ENCODE measurements around the gene NPC1. TPM values are rescaled to one million over a fixed set of nuclear protein-coding genes. Genes with fewer than 3 reads are reported as not detected.

The NPC1 gene
- total and polyA plus RNA-seq, 3 donors from 2014 or later, result 36.8 to 83.2 (median 66.8) TPM

DNA sequence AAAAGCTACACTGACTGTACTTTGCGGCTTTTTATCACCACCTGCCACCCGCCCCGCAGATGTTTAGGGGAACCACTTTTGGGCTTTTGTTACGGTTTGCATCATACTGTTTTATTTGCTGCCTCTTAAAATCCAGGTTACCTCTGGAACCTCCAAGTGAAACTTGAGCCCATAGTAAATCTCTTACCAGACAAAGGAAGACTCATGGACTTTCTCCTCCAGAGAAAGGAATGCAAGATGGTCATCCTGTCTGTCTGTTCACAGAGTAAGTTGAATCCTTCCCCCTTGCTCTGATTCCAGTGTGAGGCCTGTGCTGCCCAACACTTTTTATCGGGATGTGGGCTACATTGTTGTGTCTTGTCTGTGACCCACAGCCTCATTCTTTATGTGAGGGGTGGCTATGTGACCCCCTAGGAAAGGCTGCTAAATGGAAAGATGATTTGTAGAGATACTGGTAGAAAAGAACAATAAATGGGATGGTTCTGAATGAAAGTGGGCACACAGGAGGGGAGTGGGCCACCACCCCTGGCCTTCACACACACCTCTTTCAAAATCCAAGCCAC is 59.7 kb downstream of the NPC1 start:
- WGBS, 2 donors, result 85 to 87% methylated on average over 5 of the region's 5 CpGs
- Histone ChIP-seq H3K9me3 (no peaks in the 10 kb centered on the region), H3K27me3 (no peaks in the 10 kb centered on the region), H3K36me3 (ENCODE audit: low read depth, missing control alignments) (peaks cover 3% of the 10 kb centered on the region), H3K4me3 (no peak overlapping the region), H3K4me1 (no peaks in the 10 kb centered on the region), H3K27ac (no peak overlapping the region)
- TF ChIP-seq, protein P1, sequence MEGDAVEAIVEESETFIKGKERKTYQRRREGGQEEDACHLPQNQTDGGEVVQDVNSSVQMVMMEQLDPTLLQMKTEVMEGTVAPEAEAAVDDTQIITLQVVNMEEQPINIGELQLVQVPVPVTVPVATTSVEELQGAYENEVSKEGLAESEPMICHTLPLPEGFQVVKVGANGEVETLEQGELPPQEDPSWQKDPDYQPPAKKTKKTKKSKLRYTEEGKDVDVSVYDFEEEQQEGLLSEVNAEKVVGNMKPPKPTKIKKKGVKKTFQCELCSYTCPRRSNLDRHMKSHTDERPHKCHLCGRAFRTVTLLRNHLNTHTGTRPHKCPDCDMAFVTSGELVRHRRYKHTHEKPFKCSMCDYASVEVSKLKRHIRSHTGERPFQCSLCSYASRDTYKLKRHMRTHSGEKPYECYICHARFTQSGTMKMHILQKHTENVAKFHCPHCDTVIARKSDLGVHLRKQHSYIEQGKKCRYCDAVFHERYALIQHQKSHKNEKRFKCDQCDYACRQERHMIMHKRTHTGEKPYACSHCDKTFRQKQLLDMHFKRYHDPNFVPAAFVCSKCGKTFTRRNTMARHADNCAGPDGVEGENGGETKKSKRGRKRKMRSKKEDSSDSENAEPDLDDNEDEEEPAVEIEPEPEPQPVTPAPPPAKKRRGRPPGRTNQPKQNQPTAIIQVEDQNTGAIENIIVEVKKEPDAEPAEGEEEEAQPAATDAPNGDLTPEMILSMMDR (IDR thresholded peaks at IDR 0.05), result no peak
- no peak for TF ChIP-seq POLR2A (IDR thresholded peaks at IDR 0.05)
- intact Hi-C loops (cut with DNase I; ENCODE audit: low total_unique reads), result no loop called here
- DNase-seq, result no peak

DNA sequence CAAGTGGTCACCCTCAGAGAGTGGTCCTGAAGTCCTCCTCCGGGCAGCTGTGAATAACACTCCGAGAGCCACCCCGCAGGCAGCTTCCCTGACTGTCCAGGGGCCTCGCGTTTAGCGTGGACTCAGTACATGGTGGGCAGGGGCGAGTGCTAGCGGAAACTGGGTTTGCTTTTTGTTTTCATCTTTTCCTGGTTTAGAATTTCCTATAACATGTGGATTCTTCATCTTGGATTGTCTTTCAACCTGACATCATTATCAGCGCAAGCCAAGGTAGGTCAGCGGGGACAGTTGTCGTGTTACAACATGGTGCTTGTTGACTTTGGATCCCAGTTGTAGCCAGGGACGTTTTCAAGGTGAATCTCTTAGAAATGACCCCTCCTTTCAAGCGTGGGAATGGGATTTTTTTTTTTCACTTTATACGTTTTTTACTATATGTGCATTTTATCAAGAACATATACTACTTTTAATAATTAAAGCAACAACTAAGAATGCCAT is 62.0 kb downstream of the NPC1 start:
- Histone ChIP-seq H3K4me1 (no peaks in the 10 kb centered on the region), H3K27ac (no peak overlapping the region), H3K9me3 (no peaks in the 10 kb centered on the region), H3K4me3 (no peak overlapping the region), H3K36me3 (ENCODE audit: low read depth, missing control alignments) (peaks cover 3% of the 10 kb centered on the region), H3K27me3 (no peaks in the 10 kb centered on the region)
- WGBS, 2 donors, result 92 to 93% methylated on average over 14 of the region's 14 CpGs
- intact Hi-C loops (cut with DNase I; ENCODE audit: low total_unique reads), result loop anchor here (5.0 kb wide), 1 partner anchor 58 kb away; no protein-coding TSS in a partner anchor
- no peak for TF ChIP-seq POLR2A (IDR thresholded peaks at IDR 0.05)
- TF ChIP-seq, protein P1 (IDR thresholded peaks at IDR 0.05), result no peak
- no peak for DNase-seq

DNA sequence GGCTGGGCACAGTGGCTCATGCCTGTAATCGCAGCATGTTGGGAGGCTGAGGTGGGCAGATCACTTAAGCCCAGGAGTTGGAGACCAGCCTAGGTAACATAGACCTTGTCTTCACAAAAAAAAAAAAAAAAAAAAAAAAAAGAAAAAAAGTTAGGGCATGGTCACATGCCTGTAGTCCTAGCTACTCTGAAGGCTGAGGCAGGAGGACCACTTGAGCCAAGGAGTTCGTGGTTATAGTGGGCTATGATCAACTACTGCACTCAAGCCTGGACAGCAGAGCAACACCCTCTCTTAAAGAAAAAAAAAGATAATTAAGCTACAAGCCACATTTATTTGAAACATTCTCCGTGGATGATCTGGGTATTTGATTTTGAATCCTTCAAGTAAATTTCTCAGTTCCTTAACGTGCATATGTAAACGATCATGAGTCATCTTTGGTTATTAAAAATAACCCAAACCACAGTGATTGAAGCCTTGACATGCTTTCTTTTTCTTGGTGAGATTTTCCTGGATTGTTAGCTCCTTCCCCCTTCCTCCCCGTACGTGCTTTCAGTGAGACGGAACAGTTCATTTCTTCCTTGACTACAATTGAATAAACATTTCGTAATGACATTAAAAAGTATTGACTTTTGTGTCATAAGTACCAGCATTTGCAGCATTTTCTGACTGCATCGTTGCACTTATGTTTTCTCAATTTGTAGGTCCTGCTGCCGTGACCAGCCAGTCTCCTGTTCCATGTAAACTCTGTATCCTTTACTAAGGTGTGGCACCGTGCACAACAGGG is 62.7 kb downstream of the NPC1 start:
- DNase-seq, result no peak
- intact Hi-C loops (cut with DNase I; ENCODE audit: low total_unique reads), result loop anchor here (5.0 kb wide), 1 partner anchor 59 kb away; no protein-coding TSS in a partner anchor
- no peak overlapping the region for H3K4me3 ChIP-seq
- TF ChIP-seq, protein P1 (IDR thresholded peaks at IDR 0.05), result no peak
- no peak for TF ChIP-seq POLR2A (IDR thresholded peaks at IDR 0.05)
- 84 to 88% methylated on average over 12 of the region's 12 CpGs for WGBS, 2 donors
- no peak overlapping the region for H3K27ac ChIP-seq
- H3K27me3 ChIP-seq, result no peaks in the 10 kb centered on the region
- H3K36me3 ChIP-seq (ENCODE audit: low read depth, missing control alignments), result peaks cover 3% of the 10 kb centered on the region
- no peaks in the 10 kb centered on the region for H3K9me3 ChIP-seq
- no peaks in the 10 kb centered on the region for H3K4me1 ChIP-seq

DNA sequence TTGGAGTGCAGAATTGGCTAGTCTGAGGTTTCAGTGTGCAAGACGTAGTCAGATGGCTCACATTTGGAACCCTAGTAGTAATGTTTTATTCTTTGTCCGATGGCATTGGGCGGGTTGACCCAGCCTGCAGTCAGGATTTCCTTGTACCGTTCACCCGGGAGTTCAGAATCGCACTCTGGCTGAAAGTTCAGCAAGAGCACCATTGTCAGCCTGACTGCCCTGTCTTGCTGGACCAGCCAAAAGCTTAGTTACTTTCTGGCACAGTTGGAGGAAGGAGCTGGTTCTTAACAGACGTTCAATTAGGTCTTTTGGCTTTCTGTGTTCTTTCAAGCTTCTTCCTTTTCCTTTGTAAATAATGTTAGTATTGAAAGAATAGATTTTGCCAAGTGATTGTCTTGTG is 64.4 kb downstream of the NPC1 start:
- TF ChIP-seq, protein P1 (IDR thresholded peaks at IDR 0.05), result no peak
- TF ChIP-seq POLR2A (IDR thresholded peaks at IDR 0.05), result no peak
- peaks cover 3% of the 10 kb centered on the region for H3K36me3 ChIP-seq (ENCODE audit: low read depth, missing control alignments)
- H3K27me3 ChIP-seq, result no peaks in the 10 kb centered on the region
- H3K4me1 ChIP-seq, result no peaks in the 10 kb centered on the region
- H3K27ac ChIP-seq, result peak overlapping the region in 1 of 2 donors; percentile 4
- no peak for DNase-seq
- 81 to 84% methylated on average over 7 of the region's 7 CpGs for WGBS, 2 donors
- H3K9me3 ChIP-seq, result no peaks in the 10 kb centered on the region
- intact Hi-C loops (cut with DNase I; ENCODE audit: low total_unique reads), result loop anchor here (5.0 kb wide), 1 partner anchor 60 kb away; no protein-coding TSS in a partner anchor
- no peak overlapping the region for H3K4me3 ChIP-seq
